HepG2 (cell line): Measurements from ENCODE around the gene TMEM190. TPM values are rescaled to one million over a fixed set of nuclear protein-coding genes. Genes with fewer than 3 reads are reported as not detected.

Source experiments
- CREB1 ChIP-seq, 2 experiments: fragments of 450-650 bp in 1 of 2; IDR thresholded peaks; 2 replicates each; pipeline ENCODE4 v1.6.1; 2016 to 2017; ENCODE audit warnings: control low read depth in 1 of 2, mild to moderate bottlenecking in 1 of 2, missing compliant biosample characterization in 1 of 2, missing genetic modification characterization in 1 of 2
- CREM ChIP-seq, 2 experiments: sonication (generic) in 1 of 2; formaldehyde crosslinking in 1 of 2; IDR thresholded peaks; 2 replicates each; pipeline versions ENCODE4 v1.4.0 to v1.6.1; 2016 to 2020; ENCODE audit warnings: antibody characterized with exemption in 1 of 2, mild to moderate bottlenecking in 1 of 2, missing genetic modification reagents in 1 of 2
- GATAD1 ChIP-seq: IDR thresholded peaks from 2 replicates; pipeline ENCODE4 v1.6.1; 2016; ENCODE audit warnings: missing genetic modification reagents, missing compliant biosample characterization
- MXI1 ChIP-seq: IDR thresholded peaks from 3 replicates; pipeline ENCODE4 v1.6.1; 2012; ENCODE audit warnings: low read depth, low read length, inconsistent platforms, borderline replicate concordance
- NCOA1 ChIP-seq: sonication (generic); formaldehyde crosslinking; IDR thresholded peaks from 2 replicates; pipeline ENCODE4 v1.9.0; 2021; ENCODE audit warnings: missing genetic modification reagents
- POLR2AphosphoS5 ChIP-seq: IDR thresholded peaks from 2 replicates; pipeline ENCODE4 v1.6.1; 2012; ENCODE audit warnings: low read depth, low read length
- RELA ChIP-seq: sonication (generic); formaldehyde crosslinking; IDR thresholded peaks from 2 replicates; pipeline ENCODE4 v1.4.0; 2020; ENCODE audit warnings: missing genetic modification reagents
- RFX5 ChIP-seq: IDR thresholded peaks from 2 replicates; pipeline ENCODE4 v1.6.1; 2011; ENCODE audit warnings: low read depth, low read length, improper control_type of control experiment
- TFDP1 ChIP-seq: IDR thresholded peaks from 2 replicates; pipeline ENCODE4 v1.6.1; 2016; ENCODE audit warnings: missing compliant biosample characterization, missing genetic modification reagents, borderline replicate concordance
- TRIM22 ChIP-seq: fragments of 450-650 bp; IDR thresholded peaks from 2 replicates; pipeline ENCODE4 v1.6.1; 2017
- ZFP62 ChIP-seq: sonication (generic); formaldehyde crosslinking; IDR thresholded peaks from 2 replicates; pipeline ENCODE4 v1.4.0; 2020; ENCODE audit warnings: missing genetic modification reagents
- ZFP90 ChIP-seq: sonication (generic); formaldehyde crosslinking; IDR thresholded peaks from 2 replicates; pipeline ENCODE4 v1.8.0; 2022; ENCODE audit warnings: missing genetic modification reagents, mild to moderate bottlenecking, inconsistent platforms, borderline replicate concordance
- ZFY ChIP-seq: sonication (generic); formaldehyde crosslinking; IDR thresholded peaks from 2 replicates; pipeline ENCODE4 v1.4.0; 2020; ENCODE audit warnings: missing genetic modification reagents
- ZKSCAN5 ChIP-seq: sonication (generic); formaldehyde crosslinking; IDR thresholded peaks from 2 replicates; pipeline ENCODE4 v1.5.1; 2020; ENCODE audit warnings: mild to moderate bottlenecking, missing genetic modification reagents
- ZNF557 ChIP-seq: sonication (generic); formaldehyde crosslinking; IDR thresholded peaks from 2 replicates; pipeline ENCODE4 v1.4.0; 2020; ENCODE audit warnings: missing genetic modification reagents
- ZNF607 ChIP-seq: sonication (generic); formaldehyde crosslinking; IDR thresholded peaks from 2 replicates; pipeline ENCODE4 v1.5.1; 2020; ENCODE audit warnings: missing genetic modification reagents, mild to moderate bottlenecking, borderline replicate concordance
- ZNF678 ChIP-seq: sonication (generic); formaldehyde crosslinking; IDR thresholded peaks from 2 replicates; pipeline ENCODE4 v1.4.0; 2020; ENCODE audit warnings: mild to moderate bottlenecking, missing genetic modification reagents
- ZNF703 ChIP-seq: sonication (generic); formaldehyde crosslinking; IDR thresholded peaks from 2 replicates; pipeline ENCODE4 v1.5.1; 2020; ENCODE audit warnings: missing genetic modification reagents, mild to moderate bottlenecking, moderate library complexity, borderline replicate concordance
- ZNF792 ChIP-seq: IDR thresholded peaks from 2 replicates; pipeline ENCODE4 v1.6.1; 2016
- ZSCAN25 ChIP-seq: sonication (generic); formaldehyde crosslinking; IDR thresholded peaks from 2 replicates; pipeline ENCODE4 v1.8.0; 2022; ENCODE audit warnings: mild to moderate bottlenecking, missing genetic modification reagents
- polyA plus RNA-seq, 8 experiments: library from polyadenylated mRNA; depleted of rRNA in 3 of 8; stranded (reverse) in 7 of 8; unstranded in 1 of 8; fragments of >200 nt; fragmentation: Illumina TruSeq in 4 of 8; extraction: Trizol in 4 of 8; gene quantifications; 2 replicates each; pipeline versions ENCODE4 v1.2.1 to v1.2.3, GENCODE V29; 2011 to 2016; ENCODE audit warnings: low read depth in 4 of 8, missing spikeins in 1 of 8, mixed read lengths in 1 of 8; ENCODE audit not compliant: insufficient read depth in 1 of 8
- total RNA-seq, 5 experiments: library from RNA; depleted of rRNA; stranded (reverse); fragments of >200 nt; fragmentation: Illumina TruSeq; extraction: Trizol; gene quantifications; 2 replicates each; pipeline ENCODE4 v1.2.3, GENCODE V29; 2016; ENCODE audit warnings: low read depth in 1 of 5
- TF ChIP-seq, protein P1 (sequence below), 2 experiments: sonication (generic) in 1 of 2; formaldehyde crosslinking in 1 of 2; IDR thresholded peaks; 2 replicates each; pipeline versions ENCODE4 v1.4.0 to v1.6.1; 2018 to 2020; ENCODE audit warnings: missing genetic modification reagents in 2 of 2, borderline replicate concordance in 1 of 2, low read depth in 1 of 2, mild to moderate bottlenecking in 1 of 2, missing biosample characterization in 1 of 2
- TF ChIP-seq, protein P2 (sequence below): IDR thresholded peaks from 2 replicates; pipeline ENCODE4 v1.6.1; 2012; ENCODE audit warnings: low read length, improper control_type of control experiment

Gene TMEM190
- total and polyA plus RNA-seq, 2 of the 13 experiments (the other 11 are each of a cell fraction or from before 2014, with no cell fraction given) = 0.35 to 0.83 TPM

GRCh38 chr19:55339105-55339888, 37.3 kb upstream of the TMEM190 start, which contains the start of gene KMT5C (continued):
- TF ChIP-seq, protein P1, sequence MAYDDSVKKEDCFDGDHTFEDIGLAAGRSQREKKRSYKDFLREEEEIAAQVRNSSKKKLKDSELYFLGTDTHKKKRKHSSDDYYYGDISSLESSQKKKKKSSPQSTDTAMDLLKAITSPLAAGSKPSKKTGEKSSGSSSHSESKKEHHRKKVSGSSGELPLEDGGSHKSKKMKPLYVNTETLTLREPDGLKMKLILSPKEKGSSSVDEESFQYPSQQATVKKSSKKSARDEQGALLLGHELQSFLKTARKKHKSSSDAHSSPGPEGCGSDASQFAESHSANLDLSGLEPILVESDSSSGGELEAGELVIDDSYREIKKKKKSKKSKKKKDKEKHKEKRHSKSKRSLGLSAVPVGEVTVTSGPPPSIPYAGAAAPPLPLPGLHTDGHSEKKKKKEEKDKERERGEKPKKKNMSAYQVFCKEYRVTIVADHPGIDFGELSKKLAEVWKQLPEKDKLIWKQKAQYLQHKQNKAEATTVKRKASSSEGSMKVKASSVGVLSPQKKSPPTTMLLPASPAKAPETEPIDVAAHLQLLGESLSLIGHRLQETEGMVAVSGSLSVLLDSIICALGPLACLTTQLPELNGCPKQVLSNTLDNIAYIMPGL (CRISPR knock-in tag; IDR thresholded peaks at IDR 0.05; ENCODE audit: borderline replicate concordance in 1 of 2, low read depth in 1 of 2) = peak in 1 of 2 experiments; percentile 22; a peak in 1 of 4 replicates
- peak; percentile 84 for TF ChIP-seq RFX5
- TF ChIP-seq CREM (IDR thresholded peaks at IDR 0.05) = peak; percentile 93
- peak; percentile 48; the same call in 1 of the 2 replicates for TF ChIP-seq CREM (CRISPR knock-in tag; IDR thresholded peaks at IDR 0.05)
- TF ChIP-seq NCOA1 = no peak
- TF ChIP-seq POLR2AphosphoS5 = no peak; the same call in 1 of the 2 replicates
- peak; percentile 69 for TF ChIP-seq TFDP1 (CRISPR knock-in tag)
- no peak for TF ChIP-seq ZNF557
- no peak for TF ChIP-seq TRIM22
- TF ChIP-seq ZNF678 (CRISPR knock-in tag) = no peak
- no peak; the same call in 1 of the 2 replicates for TF ChIP-seq ZNF607 (CRISPR knock-in tag)
- peak; percentile 81; the same call in 1 of the 3 replicates for TF ChIP-seq MXI1
- peak; percentile 95 for TF ChIP-seq CREB1 (IDR thresholded peaks at IDR 0.05)
- TF ChIP-seq CREB1 (CRISPR knock-in tag; IDR thresholded peaks at IDR 0.05) = peak; percentile 96
- TF ChIP-seq ZFP90 = no peak
- TF ChIP-seq GATAD1 (CRISPR knock-in tag) = peak; percentile 58; the same call in 1 of the 2 replicates
- TF ChIP-seq ZNF792 = no peak
- TF ChIP-seq ZNF703 (CRISPR knock-in tag) = no peak
- no peak for TF ChIP-seq ZKSCAN5 (CRISPR knock-in tag)
- no peak for TF ChIP-seq ZFP62 (CRISPR knock-in tag)
- peak; percentile 26; the same call in 1 of the 2 replicates for TF ChIP-seq ZSCAN25 (CRISPR knock-in tag)
- no peak for TF ChIP-seq RELA (CRISPR knock-in tag)
- TF ChIP-seq ZFY (CRISPR knock-in tag) = peak; percentile 45; the same call in 1 of the 2 replicates
- TF ChIP-seq, protein P2, sequence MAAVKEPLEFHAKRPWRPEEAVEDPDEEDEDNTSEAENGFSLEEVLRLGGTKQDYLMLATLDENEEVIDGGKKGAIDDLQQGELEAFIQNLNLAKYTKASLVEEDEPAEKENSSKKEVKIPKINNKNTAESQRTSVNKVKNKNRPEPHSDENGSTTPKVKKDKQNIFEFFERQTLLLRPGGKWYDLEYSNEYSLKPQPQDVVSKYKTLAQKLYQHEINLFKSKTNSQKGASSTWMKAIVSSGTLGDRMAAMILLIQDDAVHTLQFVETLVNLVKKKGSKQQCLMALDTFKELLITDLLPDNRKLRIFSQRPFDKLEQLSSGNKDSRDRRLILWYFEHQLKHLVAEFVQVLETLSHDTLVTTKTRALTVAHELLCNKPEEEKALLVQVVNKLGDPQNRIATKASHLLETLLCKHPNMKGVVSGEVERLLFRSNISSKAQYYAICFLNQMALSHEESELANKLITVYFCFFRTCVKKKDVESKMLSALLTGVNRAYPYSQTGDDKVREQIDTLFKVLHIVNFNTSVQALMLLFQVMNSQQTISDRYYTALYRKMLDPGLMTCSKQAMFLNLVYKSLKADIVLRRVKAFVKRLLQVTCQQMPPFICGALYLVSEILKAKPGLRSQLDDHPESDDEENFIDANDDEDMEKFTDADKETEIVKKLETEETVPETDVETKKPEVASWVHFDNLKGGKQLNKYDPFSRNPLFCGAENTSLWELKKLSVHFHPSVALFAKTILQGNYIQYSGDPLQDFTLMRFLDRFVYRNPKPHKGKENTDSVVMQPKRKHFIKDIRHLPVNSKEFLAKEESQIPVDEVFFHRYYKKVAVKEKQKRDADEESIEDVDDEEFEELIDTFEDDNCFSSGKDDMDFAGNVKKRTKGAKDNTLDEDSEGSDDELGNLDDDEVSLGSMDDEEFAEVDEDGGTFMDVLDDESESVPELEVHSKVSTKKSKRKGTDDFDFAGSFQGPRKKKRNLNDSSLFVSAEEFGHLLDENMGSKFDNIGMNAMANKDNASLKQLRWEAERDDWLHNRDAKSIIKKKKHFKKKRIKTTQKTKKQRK = peak; percentile 70
